HFF-Myc (cell line): ENCODE data around the gene DIS3L.

Experiments used
- DNase-seq: peaks from one replicate; pipeline ENCODE4 v3.0.0-alpha.2; 2011; ENCODE audit warnings: low read depth; ENCODE audit errors: extremely low read depth
- H3K4me3 ChIP-seq: replicated peaks from 2 replicates; pipeline ENCODE4 v1.5.1; 2011; ENCODE audit warnings: low read depth, mild to moderate bottlenecking, control low read depth, low read length
- CTCF ChIP-seq: IDR thresholded peaks from 2 replicates; pipeline ENCODE4 v1.5.1; 2012; ENCODE audit warnings: mild to moderate bottlenecking, low read depth, low read length, control low read depth; ENCODE audit errors: missing control alignments

DIS3L gene

GRCh38 chr15:66264859-66265513 lies 28.4 kb upstream of the DIS3L start:
- no peak overlapping the region for H3K4me3 ChIP-seq
- TF ChIP-seq CTCF: no peak
- no peak for DNase-seq

- TF ChIP-seq CTCF: no peak
- DNase-seq: peak; percentile 59
- H3K4me3 ChIP-seq: no peak overlapping the region
Measured at GRCh38 chr15:66269326-66270090, 23.9 kb upstream of the DIS3L start.

DNA sequence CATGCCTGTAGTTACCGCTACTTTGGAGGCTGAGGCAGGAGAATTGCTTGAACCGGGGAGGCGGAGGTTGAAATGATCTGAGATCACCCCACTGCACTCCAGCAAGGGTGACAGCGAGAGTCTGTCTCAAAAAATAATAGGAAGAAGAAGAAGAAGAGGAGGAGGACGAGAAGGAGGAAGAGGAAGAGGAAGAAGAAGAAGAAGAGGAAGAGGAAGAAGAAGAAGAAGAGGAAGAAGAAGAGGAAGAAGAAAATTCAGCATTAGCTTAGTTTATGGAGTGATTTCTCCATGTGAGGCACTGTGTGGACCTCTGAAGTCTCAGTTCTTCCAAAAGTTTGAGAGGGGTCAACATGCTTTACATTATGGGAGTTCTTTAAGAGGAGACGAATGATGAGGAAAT lies 22.4 kb upstream of the DIS3L start:
- no peak overlapping the region for H3K4me3 ChIP-seq
- no peak for TF ChIP-seq CTCF
- DNase-seq: no peak

DNA sequence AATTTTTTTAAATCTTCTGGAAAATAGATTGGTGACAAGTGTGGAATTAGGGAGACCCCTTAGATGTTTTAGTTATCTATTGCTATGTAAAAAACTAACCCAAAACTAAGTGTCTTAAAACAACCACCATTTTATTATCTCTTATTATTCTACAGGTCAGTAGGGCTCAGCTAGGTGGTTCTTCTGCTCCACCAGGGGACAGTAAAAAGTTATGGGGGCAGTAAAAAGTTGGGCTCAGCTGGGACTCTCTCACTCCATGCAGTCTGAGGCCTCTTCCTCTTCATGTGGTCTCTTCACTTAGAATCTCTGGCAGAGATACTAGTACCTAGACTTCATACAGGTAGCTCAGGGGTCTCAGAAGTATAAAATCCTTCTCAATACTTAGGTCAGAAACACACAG lies 18.0 kb upstream of the DIS3L start:
- DNase-seq: no peak
- TF ChIP-seq CTCF: no peak
- no peak overlapping the region for H3K4me3 ChIP-seq

- no peak for TF ChIP-seq CTCF
- no peak overlapping the region for H3K4me3 ChIP-seq
- DNase-seq: no peak
Measured at GRCh38 chr15:66276546-66276945, 16.8 kb upstream of the DIS3L start.

DNA sequence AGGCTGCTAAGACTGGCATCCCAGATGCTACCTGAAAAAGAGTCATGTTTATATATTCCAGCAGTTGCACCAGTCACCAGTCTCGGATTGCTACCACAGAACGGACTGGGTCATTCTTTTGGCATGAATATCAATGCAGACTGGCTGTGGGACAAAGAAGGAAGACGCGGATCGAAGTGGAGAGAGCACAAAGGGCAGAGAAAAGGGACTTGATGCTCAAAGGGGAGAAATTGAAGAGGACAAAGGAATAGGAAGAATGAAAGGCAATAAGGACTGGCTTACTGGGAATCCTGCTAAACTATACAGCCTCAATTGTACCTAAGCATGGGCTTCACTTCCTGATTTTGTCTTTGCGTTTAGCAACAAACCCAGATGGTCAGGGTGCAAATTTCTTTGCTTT lies 15.3 kb upstream of the DIS3L start:
- no peak for TF ChIP-seq CTCF
- no peak for DNase-seq
- H3K4me3 ChIP-seq: no peak overlapping the region

DNA sequence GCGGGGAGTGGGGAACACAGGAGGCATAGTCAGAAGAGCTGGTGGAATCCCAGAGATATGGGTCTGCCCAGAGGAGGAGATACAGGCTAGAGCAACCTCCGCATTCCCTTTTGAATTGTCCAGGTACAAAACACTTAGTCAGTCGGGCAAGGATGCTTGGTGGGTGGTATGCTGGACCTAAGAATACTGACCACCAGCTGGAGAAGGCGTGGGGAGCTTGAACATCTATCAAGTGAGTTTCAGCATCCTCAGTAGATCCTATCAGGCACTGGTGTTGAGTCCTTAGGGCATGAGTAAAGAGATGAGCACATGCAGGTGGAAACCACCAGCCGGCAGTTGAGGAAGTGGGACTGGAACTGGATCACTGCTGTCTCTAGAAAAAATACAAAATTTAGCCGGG lies 14.7 kb upstream of the DIS3L start:
- no peak for TF ChIP-seq CTCF
- no peak overlapping the region for H3K4me3 ChIP-seq

More for the DNA sequence above, 14.7 kb upstream of the DIS3L start:
- no peak for DNase-seq
